ENCODE results near the gene PAX2.

Gene PAX2

GRCh38 chr10:100819424-100819823 is 74.0 kb downstream of the PAX2 start:
- no peak for DNase-seq

GRCh38 chr10:100823194-100823593 is 77.8 kb downstream of the PAX2 start:
- no peak for DNase-seq

- DNase-seq: no peak
Observed at GRCh38 chr10:100824886-100825285, 79.5 kb downstream of the PAX2 start.

DNA sequence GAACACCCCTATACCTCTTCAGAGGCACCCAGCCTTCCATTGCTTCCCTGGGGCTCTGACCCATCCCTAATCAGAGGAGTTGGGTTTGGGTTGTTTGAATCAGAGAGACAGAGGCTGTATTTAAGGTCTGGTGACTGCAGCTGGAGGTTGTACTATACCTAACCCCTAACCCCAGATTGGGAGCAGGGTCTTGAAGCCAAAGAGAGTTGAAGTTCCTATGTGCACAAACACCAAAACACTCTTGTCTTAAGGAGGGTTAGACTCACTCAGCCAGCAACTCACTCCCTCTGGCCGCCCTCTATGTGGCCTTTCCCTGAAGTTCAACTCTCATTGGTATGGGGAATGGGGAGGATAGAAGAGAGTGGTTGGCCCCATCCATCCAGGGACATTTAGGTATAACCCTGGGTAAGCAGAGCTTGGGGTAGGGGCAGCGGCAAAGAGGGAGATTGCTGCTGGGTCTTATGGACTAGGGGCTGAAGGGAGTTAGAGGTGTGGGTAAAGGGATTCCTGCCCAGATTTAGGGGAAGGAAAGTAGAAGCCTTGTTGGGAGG is 80.0 kb downstream of the PAX2 start:
- DNase-seq: no peak

DNA sequence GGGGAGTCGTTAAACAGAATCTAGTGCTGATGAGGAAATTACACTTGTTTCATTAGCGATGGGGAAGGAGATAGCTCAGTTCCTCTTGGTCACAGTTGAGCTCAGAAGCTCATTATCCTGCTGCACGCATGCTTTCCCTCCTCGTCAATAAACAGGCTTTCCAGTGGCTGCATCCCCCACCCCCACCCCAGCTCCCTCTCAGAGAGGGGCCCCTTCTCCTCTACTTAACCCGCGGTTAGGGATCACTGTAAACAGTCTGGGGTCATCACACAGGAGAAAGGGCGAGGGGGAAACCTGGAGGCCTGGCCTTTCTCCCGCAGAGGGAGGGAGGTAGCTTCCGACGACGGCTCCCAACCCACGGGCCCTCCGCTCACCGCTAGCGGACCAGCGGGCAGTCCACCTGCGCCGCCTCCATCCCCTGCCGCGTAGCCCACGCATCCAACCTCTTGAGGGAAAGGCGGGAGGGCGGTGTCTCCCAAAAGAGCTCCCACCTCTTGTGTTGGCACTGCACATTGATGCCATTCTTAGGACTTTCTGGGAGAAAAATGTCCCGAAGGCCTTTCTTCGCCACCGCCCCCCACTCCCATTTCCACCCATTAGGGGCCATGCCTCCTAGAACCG is 80.8 kb downstream of the PAX2 start:
- no peak for DNase-seq

- DNase-seq: no peak
Observed at GRCh38 chr10:100826661-100826982, 81.2 kb downstream of the PAX2 start.

GRCh38 chr10:100826983-100827818 is 81.8 kb downstream of the PAX2 start:
- peak; percentile 30 for DNase-seq

- peak; percentile 37 for DNase-seq
Observed at GRCh38 chr10:100827819-100828737, 82.7 kb downstream of the PAX2 start.

GRCh38 chr10:100828738-100829096 is 83.3 kb downstream of the PAX2 start:
- no peak for DNase-seq

- no peak for DNase-seq
Observed at GRCh38 chr10:100829097-100829870, 83.9 kb downstream of the PAX2 start.

GRCh38 chr10:100829933-100830727 is 84.7 kb downstream of the PAX2 start:
- no peak for DNase-seq

DNA sequence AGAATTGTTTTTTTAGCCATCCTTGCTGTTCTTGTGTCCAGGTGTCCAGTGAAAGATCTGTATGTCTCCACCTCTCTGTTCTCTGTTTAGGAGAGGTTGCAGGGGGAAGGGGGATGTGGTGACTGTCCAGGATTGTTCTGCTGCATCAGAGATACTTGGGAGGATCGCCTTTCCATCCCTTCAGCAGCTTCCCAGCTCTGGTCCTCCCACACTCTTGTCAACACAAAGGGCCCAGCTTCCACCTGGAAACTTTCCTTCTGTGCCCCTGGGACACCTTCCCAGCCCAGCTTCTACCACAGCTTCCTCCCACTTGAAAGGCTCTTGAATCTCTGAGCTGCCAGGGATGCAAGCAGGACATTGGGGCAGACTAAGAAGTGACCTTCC is 85.3 kb downstream of the PAX2 start:
- no peak for DNase-seq

GRCh38 chr10:100831742-100832141 is 86.4 kb downstream of the PAX2 start:
- DNase-seq: no peak

GRCh38 chr10:100835810-100836209 is 90.4 kb downstream of the PAX2 start:
- DNase-seq: no peak

DNA sequence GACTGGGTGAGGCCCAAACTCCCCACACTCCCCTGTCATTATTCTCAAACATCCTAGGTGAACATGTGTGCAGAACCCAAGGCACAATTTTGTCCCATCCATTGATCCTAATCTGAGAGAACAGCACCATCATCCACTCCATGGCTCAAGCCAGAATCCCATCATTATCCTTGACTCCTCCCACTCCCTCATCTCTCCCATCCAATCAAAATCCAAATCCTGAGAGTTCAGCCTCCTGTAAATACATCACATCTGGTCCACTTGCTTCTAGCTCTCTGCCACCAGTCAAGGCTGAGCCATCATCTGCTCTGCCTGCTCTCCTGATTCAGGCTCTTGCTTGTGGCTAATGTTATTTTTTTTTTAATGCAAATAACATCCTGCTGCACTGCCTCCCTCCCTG is 91.5 kb downstream of the PAX2 start:
- no peak for DNase-seq

GRCh38 chr10:100837300-100837699 is 91.9 kb downstream of the PAX2 start:
- DNase-seq: no peak

DNA sequence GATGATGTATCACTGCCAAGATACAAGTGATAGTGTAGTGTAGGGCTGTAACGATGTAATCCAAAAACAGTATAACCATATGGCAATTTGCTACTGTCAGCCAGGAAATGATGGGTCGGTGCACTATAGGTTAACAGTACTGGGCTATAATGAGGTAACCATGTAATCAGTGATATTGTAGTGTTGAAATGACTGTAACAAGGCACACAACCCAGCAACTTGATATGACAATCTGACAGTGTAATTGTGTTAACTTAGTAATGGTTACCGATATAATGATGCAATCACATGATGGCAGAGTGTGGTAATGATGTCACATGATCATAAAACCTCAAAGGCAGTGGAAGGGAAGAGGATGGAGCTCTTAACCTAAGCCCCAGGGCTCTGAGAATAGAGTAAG is 93.6 kb downstream of the PAX2 start:
- DNase-seq: no peak

DNA sequence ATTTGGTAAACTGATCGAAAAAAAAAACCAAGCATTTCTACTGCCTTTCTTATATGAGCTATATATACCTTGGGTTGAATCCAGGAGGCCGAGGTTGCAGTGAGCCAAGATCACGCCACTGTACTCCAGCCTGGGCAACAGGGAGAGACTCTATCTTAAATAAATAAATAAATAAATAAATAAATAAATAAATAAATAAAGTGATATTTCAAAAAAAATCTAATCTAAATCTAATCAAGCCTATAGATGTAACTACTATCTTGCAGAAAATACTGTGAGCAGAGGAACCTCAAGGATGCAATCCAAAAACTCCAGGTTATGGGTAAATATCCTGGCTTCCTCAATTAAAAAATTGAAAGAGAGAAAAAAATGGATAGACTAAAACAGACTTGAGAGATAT is 96.1 kb downstream of the PAX2 start:
- no peak for DNase-seq

DNA sequence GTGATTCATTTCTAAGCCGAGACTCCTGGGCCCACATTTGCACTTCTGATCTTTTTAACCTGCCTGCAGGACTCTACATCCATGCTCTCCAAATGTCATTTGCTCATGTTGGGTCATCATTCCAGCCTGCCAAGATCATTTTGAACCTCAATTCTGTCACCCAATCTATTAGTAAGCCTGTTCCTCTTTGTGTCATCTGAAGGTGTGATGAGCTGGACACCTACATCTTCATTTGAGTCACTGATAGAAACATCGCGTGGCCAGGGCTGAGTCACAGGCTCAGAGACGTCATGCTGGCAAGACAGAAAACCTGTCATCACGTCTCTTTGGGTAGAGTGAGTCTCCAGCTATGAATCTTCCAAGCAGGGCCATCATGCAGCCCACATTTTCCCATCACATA is 102.1 kb downstream of the PAX2 start:
- DNase-seq: no peak

GRCh38 chr10:100848770-100849169 is 103.4 kb downstream of the PAX2 start:
- DNase-seq: no peak

DNA sequence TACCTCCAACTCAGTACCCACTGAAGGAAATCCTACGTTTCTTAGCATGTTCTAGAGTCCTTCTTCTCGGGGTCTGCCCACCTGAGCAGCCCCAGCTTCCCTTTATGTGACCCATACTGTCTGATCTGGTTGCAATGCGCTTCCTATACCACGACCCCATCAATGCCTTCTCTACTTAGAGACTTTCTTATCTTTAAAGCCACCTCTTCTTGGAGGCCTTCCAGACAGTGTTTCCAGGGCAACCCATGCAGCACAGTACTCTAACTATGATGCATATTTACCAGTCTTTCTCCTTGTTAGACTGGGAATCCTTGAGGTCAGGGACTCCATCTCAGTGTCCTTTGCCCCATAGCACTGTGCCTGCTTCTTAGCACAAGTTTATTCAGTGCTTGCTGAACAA is 112.9 kb downstream of the PAX2 start:
- DNase-seq: no peak
